ENCODE data around the gene GPR84. TPM values are rescaled to one million over a fixed set of nuclear protein-coding genes. Genes with fewer than 3 reads are reported as not detected.

GPR84 gene
- total and polyA plus RNA-seq, 2 of the 8 experiments (the other 6 are each of a cell fraction or from before 2014, with no cell fraction given), result 0.09 TPM; not detected in 1

GRCh38 chr12:54351341-54351740 is 12.9 kb downstream of the GPR84 start:
- Histone ChIP-seq H3K79me1 (ENCODE audit: low read depth, low read length) (no peaks in the 10 kb centered on the region), H2BK15ac (ENCODE audit: low read length) (no peak overlapping the region; the same call in 1 of the 2 replicates), H4K8ac (ENCODE audit: extremely low read depth, insufficient read depth, low read length) (no peak overlapping the region), H2BK20ac (ENCODE audit: low read length) (no peak overlapping the region), H3K4me3 (ENCODE audit: extremely low read depth in 1 of 4, insufficient read depth in 2 of 4, low read depth in 3 of 4, low read length in 4 of 4) (peak overlapping the region in 2 of 4 experiments; percentile 63 to 64; a peak in 4 of 8 replicates), H2BK5ac (ENCODE audit: low read depth, low read length) (no peak overlapping the region), H3K36me3 (ENCODE audit: control insufficient read depth in 2 of 4, insufficient read depth in 4 of 4, low read length in 3 of 4) (peaks cover 0 to 27% (median 17%) of the 10 kb centered on the region in 4 experiments; a peak in 6 of 8 replicates), H3K4me1 (replicated peaks in 1 of 4; ENCODE audit: control insufficient read depth in 3 of 4, insufficient read depth in 4 of 4, low read length in 3 of 4) (peaks cover 20 to 62% (median 29%) of the 10 kb centered on the region in 4 experiments), H2BK12ac (ENCODE audit: low read depth, low read length) (no peak overlapping the region), H4K20me1 (replicated peaks in 1 of 2; ENCODE audit: control insufficient read depth in 1 of 2, insufficient read depth in 2 of 2, low read length in 2 of 2) (no peaks in the 10 kb centered on the region), H3K27me3 (replicated peaks in 1 of 4; ENCODE audit: control insufficient read depth in 3 of 4, extremely low read depth in 1 of 4, insufficient read depth in 3 of 4, low read length in 3 of 4) (peaks cover 0 to 9% (median 4%) of the 10 kb centered on the region in 4 experiments; a peak in 3 of 7 replicates), H3K18ac (ENCODE audit: extremely low read depth, low read length) (peak overlapping the region; percentile 21; the same call in 1 of the 2 replicates), H3K79me2 (ENCODE audit: control insufficient read depth in 1 of 2, insufficient read depth in 2 of 2, low read length in 2 of 2) (no peaks in the 10 kb centered on the region), H3K14ac (ENCODE audit: insufficient read length) (no peak overlapping the region), H3K4me2 (ENCODE audit: insufficient read depth in 1 of 2, low read depth in 2 of 2, low read length in 2 of 2) (peak overlapping the region; percentile 80 to 98), H3K9me3 (ENCODE audit: insufficient read depth in 2 of 2, low read depth in 1 of 2, low read length in 1 of 2) (no peaks in the 10 kb centered on the region), H4K91ac (replicated peaks; ENCODE audit: insufficient read length, low read length) (no peak overlapping the region), H3K9ac (replicated peaks in 1 of 4; ENCODE audit: extremely low read depth in 1 of 4, low read depth in 3 of 4, low read length in 3 of 4) (no peak overlapping the region; a peak in 1 of 7 replicates), H3K23me2 (ENCODE audit: low read depth, low read length) (peaks cover 3% of the 10 kb centered on the region), H3K4ac (replicated peaks; ENCODE audit: insufficient read length, low read depth, low read length) (no peak overlapping the region), H4K5ac (ENCODE audit: insufficient read length, low read depth, low read length) (no peak overlapping the region), H2BK120ac (replicated peaks; ENCODE audit: low read depth, low read length) (no peak overlapping the region), H2AK5ac (ENCODE audit: low read depth, low read length) (no peak overlapping the region), H3K23ac (ENCODE audit: insufficient read length) (no peak overlapping the region), H3K56ac (replicated peaks; ENCODE audit: insufficient read length, low read depth, low read length) (no peak overlapping the region), H3K27ac (ENCODE audit: low read depth, low read length) (no peak overlapping the region), H2AFZ (ENCODE audit: low read length) (no peak overlapping the region)
- 70% methylated on average over 4 of the region's 4 CpGs; no CpG with 5 or more reads in 1 of the 2 experiments for WGBS, 2 experiments (ENCODE audit: extremely low coverage in 1 of 2, insufficient coverage in 1 of 2, insufficient read length in 1 of 2, insufficient replicate concordance in 2 of 2, low coverage in 1 of 2, low lambda C conversion rate in 2 of 2, missing lambda C conversion rate in 1 of 2)
- ChIA-PET CTCF (ENCODE audit: partially characterized antibody) (interaction anchor here (0.6 to 6.2 kb wide), 17 partner anchors 10 to 142 kb away, joined by 3 to 121 read pairs (median 6); no protein-coding TSS in a partner anchor), POLR2A (ENCODE audit: partially characterized antibody) (interaction anchor here (1.2 to 6.3 kb wide), 14 partner anchors 9 to 140 kb away, joined by 3 to 74 read pairs (median 13); partner anchors contain the start of genes CBX5, HNRNPA1 and NFE2)
- FAIRE-seq, result no peak
- DNase-seq (ENCODE audit: low read depth in 1 of 2, low spot score in 2 of 2), result no peak
- TF ChIP-seq MAX (IDR thresholded peaks at IDR 0.05) (no peak), SP4 (IDR thresholded peaks at IDR 0.05; ENCODE audit: low read length) (no peak), ASH2L (IDR thresholded peaks at IDR 0.05; ENCODE audit: low read length) (no peak), PHF8 (conservative IDR thresholded peaks at IDR 0.05; ENCODE audit: low read depth, low read length) (no peak), BCL11A (IDR thresholded peaks at IDR 0.05; ENCODE audit: low read depth in 2 of 2, low read length in 2 of 2) (no peak), TAF1 (IDR thresholded peaks at IDR 0.05; ENCODE audit: low read depth, low read length) (no peak), SUZ12 (IDR thresholded peaks at IDR 0.05; ENCODE audit: low read length) (no peak), BRCA1 (IDR thresholded peaks at IDR 0.05; ENCODE audit: low read depth, low read length) (no peak), CBX5 (IDR thresholded peaks at IDR 0.05; ENCODE audit: low read depth, low read length) (no peak), JUN (IDR thresholded peaks at IDR 0.05; ENCODE audit: low read depth, low read length) (no peak), KDM5A (IDR thresholded peaks at IDR 0.05; ENCODE audit: low read length) (no peak)

All from H1 (cell line).